Heart left ventricle (tissue), 13 donors: ENCODE measurements around the gene WNT3A.

Experiments
- POLR2A ChIP-seq, 2 donors: fragments of 450-650 bp; IDR thresholded peaks; one replicate each; pipeline ENCODE4 v1.6.1; 2017; ENCODE audit warnings: antibody characterized with exemption in 2 of 2, mild to moderate bottlenecking in 2 of 2, moderate library complexity in 2 of 2
- TF ChIP-seq, protein P1 (sequence below), 12 donors: fragments of 200-600 bp; sonication (generic) in 4 of 12; IDR thresholded peaks; one replicate each; pipeline versions ENCODE4 v1.5.0 to v1.8.0; 2018 to 2022; ENCODE audit warnings: antibody characterized with exemption in 12 of 12, mild to moderate bottlenecking in 5 of 12
- donor health status: ischemic (EF 13 %, LVEDD 7.1; RV severe dilation, severe dysfunction).
- donor health status: DM: no; HTN: yes; CAD: no.
- donor health status: DM: no; HTN: no; CAD: no.
- donor health status: ischemic (EF 25% LVEDD 6.9; RV normal size, moderate dysfunction).
- donor health status: ischemic (EF 25% LVEDD 5.7; RV mildly dilated, moderate dysfunction).
- donor health status: ischemic (EF 35%, LVEDD 5.7; RV mildly dilated, moderate dysfunction).
- donor health status: nonischemic (EF 11% LVEDD 7.7; RV severe dilation, severe dysfunction).
- donor health status: DM: yes; HTN: yes; CAD: no.
- donor health status: PGD.
- donor health status: ischemic (EF 29% LVEDD 5.4; RV normal size, mild dysfunction).
- donor health status: nonischemic (EF 23%, LVEDD 6.1; RV moderate dilation, normal function).

DNA sequence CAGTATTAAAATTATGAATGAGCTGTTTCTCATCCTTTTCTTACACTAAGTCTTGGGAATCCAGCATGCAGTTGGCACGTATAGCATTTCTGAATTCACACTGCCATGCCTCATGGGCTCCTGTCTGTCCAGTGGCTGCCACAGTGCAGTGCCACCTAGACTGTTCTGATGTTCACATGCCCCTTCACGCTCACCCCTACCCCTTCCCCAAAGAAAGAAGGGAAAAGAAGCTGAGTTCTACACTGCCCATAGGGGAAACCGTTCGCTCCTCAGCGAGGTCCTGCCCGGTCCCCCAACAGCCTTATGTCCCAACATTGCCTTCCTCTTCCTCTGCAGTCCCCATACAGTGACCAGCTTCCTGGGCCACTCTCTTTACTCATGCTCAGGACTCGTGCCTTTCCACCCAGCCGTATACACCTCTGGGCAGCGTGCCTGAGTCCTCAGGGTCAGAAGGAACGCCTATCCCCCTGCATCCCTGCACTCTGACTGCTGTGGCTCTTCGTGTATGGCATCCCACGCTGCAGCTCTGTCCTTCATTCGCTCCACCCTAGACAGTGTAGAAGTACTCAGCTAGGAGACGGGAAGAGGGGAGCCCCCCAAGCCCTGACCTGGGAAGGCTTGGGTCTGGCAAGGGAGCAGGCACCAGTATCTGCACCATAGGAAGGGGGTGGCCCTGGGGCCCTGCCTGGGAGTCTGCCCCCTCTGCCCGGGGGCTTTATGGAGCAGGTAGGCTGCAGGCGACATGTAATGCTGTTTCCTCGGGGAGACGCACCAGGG lies 51.6 kb downstream of the WNT3A start:
- TF ChIP-seq, protein P1, sequence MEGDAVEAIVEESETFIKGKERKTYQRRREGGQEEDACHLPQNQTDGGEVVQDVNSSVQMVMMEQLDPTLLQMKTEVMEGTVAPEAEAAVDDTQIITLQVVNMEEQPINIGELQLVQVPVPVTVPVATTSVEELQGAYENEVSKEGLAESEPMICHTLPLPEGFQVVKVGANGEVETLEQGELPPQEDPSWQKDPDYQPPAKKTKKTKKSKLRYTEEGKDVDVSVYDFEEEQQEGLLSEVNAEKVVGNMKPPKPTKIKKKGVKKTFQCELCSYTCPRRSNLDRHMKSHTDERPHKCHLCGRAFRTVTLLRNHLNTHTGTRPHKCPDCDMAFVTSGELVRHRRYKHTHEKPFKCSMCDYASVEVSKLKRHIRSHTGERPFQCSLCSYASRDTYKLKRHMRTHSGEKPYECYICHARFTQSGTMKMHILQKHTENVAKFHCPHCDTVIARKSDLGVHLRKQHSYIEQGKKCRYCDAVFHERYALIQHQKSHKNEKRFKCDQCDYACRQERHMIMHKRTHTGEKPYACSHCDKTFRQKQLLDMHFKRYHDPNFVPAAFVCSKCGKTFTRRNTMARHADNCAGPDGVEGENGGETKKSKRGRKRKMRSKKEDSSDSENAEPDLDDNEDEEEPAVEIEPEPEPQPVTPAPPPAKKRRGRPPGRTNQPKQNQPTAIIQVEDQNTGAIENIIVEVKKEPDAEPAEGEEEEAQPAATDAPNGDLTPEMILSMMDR (IDR thresholded peaks at IDR 0.05), result no peak
- TF ChIP-seq POLR2A (IDR thresholded peaks at IDR 0.05), result no peak
